OCI-LY7 (cell line): ENCODE results near the gene MRC2. TPM values are rescaled to one million over a fixed set of nuclear protein-coding genes. Genes with fewer than 3 reads are reported as not detected.

Source experiments
- BruUV-seq: library from RNA; stranded (reverse); fragments of 400-500 nt; replicated peaks from 2 replicates; lab custom pipeline; 2021; lab: Mats Ljungman, UMichigan
- CTCF ChIA-PET: fragments of 300-600 bp; sonication (Branson Sonifier 250); formaldehyde crosslinking; loops from one replicate; lab custom pipeline; 2022; ENCODE audit warnings: antibody characterized with exemption; ENCODE audit not compliant: unreplicated experiment; lab: Charles Lee
- POLR2A ChIA-PET: fragments of 300-600 bp; sonication (Branson Sonifier 250); formaldehyde crosslinking; loops from one replicate; lab custom pipeline; 2022; ENCODE audit warnings: antibody characterized with exemption; lab: Charles Lee
- DNase-seq: peaks from one replicate; pipeline ENCODE4 v3.0.0-alpha.2; 2015; ENCODE audit warnings: low spot score
- H2AFZ ChIP-seq: fragments of 200-600 bp; sonication (generic), shearing (Covaris generic); 2 replicates; pipeline ENCODE4 v1.6.1; 2014; ENCODE audit warnings: mild to moderate bottlenecking, antibody characterized with exemption, low read length, moderate library complexity
- H3K27ac ChIP-seq: fragments of 200-600 bp; sonication (generic); 2 replicates; pipeline ENCODE4 v1.5.1; 2014; ENCODE audit warnings: mixed run types, low read depth, mild to moderate bottlenecking, moderate library complexity, low read length, inconsistent platforms; ENCODE audit not compliant: poor library complexity, severe bottlenecking
- H3K36me3 ChIP-seq: fragments of 200-600 bp; sonication (generic); 2 replicates; pipeline ENCODE4 v1.6.1; 2014; ENCODE audit warnings: mild to moderate bottlenecking, antibody characterized with exemption, low read length, moderate library complexity, mixed read lengths; ENCODE audit not compliant: insufficient read depth
- H3K4me1 ChIP-seq: fragments of 200-600 bp; sonication (generic); 2 replicates; pipeline ENCODE4 v1.5.1; 2014; ENCODE audit warnings: mild to moderate bottlenecking, low read length; ENCODE audit not compliant: insufficient read depth, poor library complexity, severe bottlenecking
- H3K4me2 ChIP-seq: fragments of 200-600 bp; sonication (generic); 2 replicates; pipeline ENCODE4 v1.6.1; 2014; ENCODE audit warnings: mild to moderate bottlenecking, low read length
- H3K4me3 ChIP-seq: fragments of 200-600 bp; sonication (generic); 2 replicates; pipeline ENCODE4 v1.5.1; 2014; ENCODE audit warnings: mild to moderate bottlenecking, low read depth, low read length; ENCODE audit not compliant: poor library complexity, severe bottlenecking
- H3K79me2 ChIP-seq: fragments of 200-600 bp; sonication (generic); 2 replicates; pipeline ENCODE4 v1.6.1; 2016; ENCODE audit warnings: low read depth, mild to moderate bottlenecking, low read length, moderate library complexity, mixed read lengths; ENCODE audit not compliant: insufficient read depth
- H3K9me2 ChIP-seq: fragments of 200-600 bp; sonication (generic); 2 replicates; pipeline ENCODE4 v1.6.1; 2016; ENCODE audit warnings: mild to moderate bottlenecking, low read length, mixed read lengths; ENCODE audit not compliant: insufficient read depth
- H3K9me3 ChIP-seq: fragments of 200-600 bp; sonication (generic); 2 replicates; pipeline ENCODE4 v1.6.1; 2014; ENCODE audit warnings: mild to moderate bottlenecking, mixed run types, low read length, mixed read lengths
- H4K20me1 ChIP-seq: fragments of 200-600 bp; sonication (generic); 2 replicates; pipeline ENCODE4 v1.6.1; 2014; ENCODE audit warnings: mild to moderate bottlenecking, antibody characterized with exemption, low read length, moderate library complexity, mixed read lengths; ENCODE audit not compliant: insufficient read depth
- EZH2phosphoT487 ChIP-seq: fragments of 200-600 bp; sonication (generic); IDR thresholded peaks from 2 replicates; pipeline ENCODE4 v1.6.1; 2018; ENCODE audit warnings: low read depth, borderline replicate concordance, mild to moderate bottlenecking, mixed run types, antibody characterized with exemption, low read length, moderate library complexity, mixed read lengths
- intact Hi-C: fragments of 100-400 bp; cut with micrococcal nuclease; formaldehyde crosslinking; loops from one replicate; pipeline ENCODE4 v1.10.0; 2022; ENCODE audit not compliant: unreplicated experiment
- total RNA-seq, 2 experiments: library from RNA; depleted of rRNA in 1 of 2; stranded (reverse); fragments of >200 nt in 1 of 2; shearing (Covaris generic) in 1 of 2; gene quantifications; 2 replicates each; pipeline ENCODE4 v1.2.3, GENCODE V29; 2014 to 2022
- TF ChIP-seq, protein P1 (sequence below): fragments of 200-600 bp; sonication (generic); conservative IDR thresholded peaks from 2 replicates; pipeline ENCODE4 v1.5.1; 2014; ENCODE audit warnings: mild to moderate bottlenecking, antibody characterized with exemption, low read length, moderate library complexity, mixed read lengths

MRC2 gene
- total RNA-seq, 2 experiments from 2014 or later = 0.19 to 0.27 TPM

DNA sequence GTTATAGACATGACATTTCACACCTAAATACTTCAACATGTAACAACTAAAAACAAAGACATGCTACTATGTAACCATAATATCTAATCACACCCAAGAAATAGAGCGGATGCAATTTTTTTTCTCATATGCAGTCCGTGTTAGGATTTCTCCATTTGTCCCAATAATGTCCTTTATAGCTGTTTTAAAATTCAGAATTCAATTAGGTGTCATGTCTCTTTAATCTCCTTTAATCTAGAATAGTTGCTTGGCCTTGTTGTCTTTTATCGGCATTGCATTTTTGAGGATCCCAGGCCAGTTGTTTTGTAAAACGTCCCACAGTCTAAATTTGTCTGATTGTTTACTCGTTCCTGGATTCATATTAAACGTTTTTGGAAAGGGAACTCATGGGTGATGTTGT is 14.5 kb downstream of the MRC2 start:
- no peaks in the 10 kb centered on the region for H3K9me3 ChIP-seq
- H2AFZ ChIP-seq = no peak overlapping the region
- BruUV-seq = no TSS peak
- no peak overlapping the region for H3K27ac ChIP-seq
- no peak for TF ChIP-seq EZH2phosphoT487
- TF ChIP-seq, protein P1, sequence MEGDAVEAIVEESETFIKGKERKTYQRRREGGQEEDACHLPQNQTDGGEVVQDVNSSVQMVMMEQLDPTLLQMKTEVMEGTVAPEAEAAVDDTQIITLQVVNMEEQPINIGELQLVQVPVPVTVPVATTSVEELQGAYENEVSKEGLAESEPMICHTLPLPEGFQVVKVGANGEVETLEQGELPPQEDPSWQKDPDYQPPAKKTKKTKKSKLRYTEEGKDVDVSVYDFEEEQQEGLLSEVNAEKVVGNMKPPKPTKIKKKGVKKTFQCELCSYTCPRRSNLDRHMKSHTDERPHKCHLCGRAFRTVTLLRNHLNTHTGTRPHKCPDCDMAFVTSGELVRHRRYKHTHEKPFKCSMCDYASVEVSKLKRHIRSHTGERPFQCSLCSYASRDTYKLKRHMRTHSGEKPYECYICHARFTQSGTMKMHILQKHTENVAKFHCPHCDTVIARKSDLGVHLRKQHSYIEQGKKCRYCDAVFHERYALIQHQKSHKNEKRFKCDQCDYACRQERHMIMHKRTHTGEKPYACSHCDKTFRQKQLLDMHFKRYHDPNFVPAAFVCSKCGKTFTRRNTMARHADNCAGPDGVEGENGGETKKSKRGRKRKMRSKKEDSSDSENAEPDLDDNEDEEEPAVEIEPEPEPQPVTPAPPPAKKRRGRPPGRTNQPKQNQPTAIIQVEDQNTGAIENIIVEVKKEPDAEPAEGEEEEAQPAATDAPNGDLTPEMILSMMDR = no peak
- H4K20me1 ChIP-seq = no peaks in the 10 kb centered on the region
- no peaks in the 10 kb centered on the region for H3K36me3 ChIP-seq
- intact Hi-C loops = no loop called here
- CTCF ChIA-PET = no interaction called here
- no peak overlapping the region for H3K4me2 ChIP-seq
- H3K9me2 ChIP-seq = no peaks in the 10 kb centered on the region
- H3K79me2 ChIP-seq = no peaks in the 10 kb centered on the region
- POLR2A ChIA-PET = no interaction called here
- H3K4me1 ChIP-seq = no peaks in the 10 kb centered on the region
- DNase-seq = no peak
- no peak overlapping the region for H3K4me3 ChIP-seq

DNA sequence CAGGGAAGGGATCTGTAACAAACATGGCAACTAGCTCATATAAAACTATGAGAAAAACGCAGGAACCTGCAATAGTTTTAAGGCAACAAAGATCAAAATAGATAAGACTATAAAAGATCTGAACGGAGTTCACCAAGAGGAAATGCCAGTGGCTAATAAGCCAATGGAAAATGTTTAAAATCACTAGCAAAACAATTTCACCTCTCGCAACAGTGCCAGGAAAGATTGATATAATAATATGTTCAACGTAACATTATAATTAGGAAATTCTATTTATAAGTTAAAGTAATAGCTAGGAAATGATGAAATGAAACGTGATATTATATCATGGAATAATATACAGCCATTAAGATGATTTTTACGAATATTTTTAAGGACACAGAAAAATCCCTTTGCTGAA is 16.0 kb downstream of the MRC2 start:
- no peak overlapping the region for H3K4me3 ChIP-seq
- POLR2A ChIA-PET = no interaction called here
- no peak overlapping the region for H2AFZ ChIP-seq
- no peaks in the 10 kb centered on the region for H3K79me2 ChIP-seq
- H3K4me1 ChIP-seq = no peaks in the 10 kb centered on the region
- BruUV-seq = no TSS peak
- no peaks in the 10 kb centered on the region for H4K20me1 ChIP-seq
- CTCF ChIA-PET = no interaction called here
- TF ChIP-seq, protein P1 = no peak
- no peak for TF ChIP-seq EZH2phosphoT487
- H3K9me3 ChIP-seq = no peaks in the 10 kb centered on the region
- H3K36me3 ChIP-seq = no peaks in the 10 kb centered on the region
- DNase-seq = no peak
- no peaks in the 10 kb centered on the region for H3K9me2 ChIP-seq
- H3K27ac ChIP-seq = no peak overlapping the region
- intact Hi-C loops = no loop called here
- no peak overlapping the region for H3K4me2 ChIP-seq

DNA sequence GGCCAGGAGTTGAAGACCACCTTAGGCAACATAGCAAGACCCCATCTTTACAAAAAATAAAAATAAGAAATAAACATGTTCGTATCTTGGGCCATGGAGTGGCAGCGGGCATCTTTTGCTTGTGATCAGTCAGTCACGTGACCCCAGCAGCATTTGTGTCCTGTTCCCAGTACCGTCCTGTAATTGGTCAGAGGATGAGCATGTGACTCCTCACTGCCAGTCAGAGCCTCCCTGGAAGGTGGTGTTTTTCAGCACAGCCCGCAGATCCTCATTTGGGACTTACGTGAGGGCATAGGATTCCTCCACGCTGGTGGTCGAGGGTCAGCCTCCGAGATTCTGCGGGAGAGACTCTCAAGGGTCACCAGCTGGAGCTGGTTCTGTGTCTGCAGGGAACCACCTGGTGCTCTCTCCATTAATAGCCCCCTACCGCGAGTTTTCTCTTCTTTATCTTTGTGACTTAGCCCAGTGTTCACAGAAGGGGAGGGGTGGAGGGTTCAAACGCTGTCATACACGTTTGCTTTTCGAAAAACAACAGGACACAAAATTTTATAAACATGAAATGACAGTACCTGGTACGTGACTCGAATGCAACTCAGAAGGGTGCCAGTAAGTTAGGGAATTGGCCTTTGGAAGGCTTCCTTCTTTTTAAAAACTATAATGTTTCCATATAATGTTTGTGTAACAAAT is 17.2 kb downstream of the MRC2 start:
- no TSS peak for BruUV-seq
- Histone ChIP-seq H3K9me3 (no peaks in the 10 kb centered on the region), H3K4me2 (no peak overlapping the region), H3K4me1 (no peaks in the 10 kb centered on the region), H3K9me2 (no peaks in the 10 kb centered on the region), H3K79me2 (no peaks in the 10 kb centered on the region), H3K36me3 (no peaks in the 10 kb centered on the region), H2AFZ (no peak overlapping the region), H4K20me1 (no peaks in the 10 kb centered on the region), H3K27ac (no peak overlapping the region), H3K4me3 (no peak overlapping the region)
- no peak for DNase-seq
- TF ChIP-seq EZH2phosphoT487 = no peak
- TF ChIP-seq, protein P1 = no peak
- ChIA-PET POLR2A (no interaction called here), CTCF (no interaction called here)
- intact Hi-C loops = no loop called here
